Activated CD4-positive, alpha-beta T cell treated with anti-CD3 and anti-CD28 coated beads, Interleukin-2, amount 50 U/mL, for 16 hours (primary cell): ENCODE measurements around the gene ANKS1B.
"Not testable (repeated sequence)": the region's sequence is repeated elsewhere in the genome, so short reads cannot be mapped to it uniquely, and the experiment has no call there.

Experiments
- DNase-seq: peaks from one replicate; pipeline ENCODE4 v3.0.0-alpha.2; 2020

Gene ANKS1B

DNA sequence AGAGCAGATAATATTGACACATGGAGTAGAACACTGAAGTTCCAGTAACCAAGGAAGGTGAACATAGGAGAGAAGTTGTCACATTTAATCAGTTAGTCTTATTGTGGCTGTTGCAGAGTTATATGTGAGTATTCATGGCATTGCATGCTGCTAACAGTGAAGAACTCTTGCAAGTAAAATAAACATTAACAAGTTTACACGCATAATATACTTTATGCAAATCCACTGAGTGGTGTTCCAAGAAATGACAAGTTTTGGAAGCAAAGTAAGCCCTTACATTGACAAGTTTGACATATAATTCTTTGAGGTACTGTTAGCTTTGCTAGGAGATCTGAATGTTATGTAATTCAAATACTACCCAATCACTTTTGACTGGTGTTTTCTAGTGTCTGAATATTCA lies 125.6 kb downstream of the ANKS1B start:
- no peak for DNase-seq

DNA sequence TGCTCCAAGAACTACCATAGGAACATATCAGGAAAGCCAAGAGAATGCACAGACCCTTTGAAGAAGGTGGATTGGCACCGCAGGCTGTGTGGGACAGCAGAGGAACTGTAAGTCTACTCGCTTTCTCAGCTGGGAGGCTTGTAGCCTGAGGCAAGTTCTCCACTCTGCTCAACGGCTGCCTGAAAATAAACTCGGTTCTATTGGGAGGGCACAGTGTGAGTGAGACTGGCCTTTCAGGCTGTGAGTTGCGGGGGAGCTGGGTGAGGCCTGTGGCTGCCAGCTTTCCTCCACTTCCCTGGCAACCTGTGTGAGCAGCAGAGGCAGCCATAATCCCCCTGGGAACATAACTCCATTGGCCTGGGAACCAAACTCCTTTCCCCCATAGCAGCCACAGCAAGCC lies 132.1 kb downstream of the ANKS1B start:
- no peak for DNase-seq

DNA sequence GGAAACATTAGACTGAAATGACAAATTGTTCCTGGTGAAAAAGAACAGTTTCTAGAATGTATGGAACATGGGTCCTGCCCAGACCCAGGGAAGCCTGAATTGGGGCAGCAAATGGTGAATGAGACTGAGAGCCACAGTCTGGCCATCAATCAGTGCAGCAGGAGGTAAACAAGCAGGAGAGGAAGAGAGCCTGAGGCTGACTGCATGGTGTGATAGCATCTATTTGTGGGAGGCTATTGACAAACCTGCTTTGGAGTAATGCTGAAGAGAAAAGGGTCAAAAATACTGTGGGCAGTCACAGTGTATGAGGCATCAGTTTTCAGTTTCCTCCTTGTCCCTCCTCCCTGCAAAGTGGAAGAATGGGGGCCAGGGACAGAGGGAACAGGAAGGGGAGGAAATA lies 136.8 kb downstream of the ANKS1B start:
- no peak for DNase-seq

DNA sequence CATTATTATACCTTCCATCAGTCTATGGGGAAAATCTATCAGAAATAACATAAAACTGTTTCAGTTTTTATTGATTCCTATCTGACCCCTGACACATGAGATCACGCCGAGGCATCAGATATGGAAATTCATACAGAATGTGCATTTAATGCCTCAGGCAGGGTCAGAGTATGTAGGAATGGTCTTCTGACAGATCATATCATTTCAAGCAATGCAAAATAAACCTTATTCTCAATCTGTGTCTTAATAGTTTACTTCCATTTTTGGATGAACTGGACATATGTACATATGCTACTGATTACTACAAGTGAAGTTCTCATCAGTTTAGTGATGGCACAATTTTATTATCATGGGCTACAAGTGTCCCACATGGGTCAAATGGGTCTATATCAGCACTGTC lies 150.0 kb downstream of the ANKS1B start:
- DNase-seq, result no peak

DNA sequence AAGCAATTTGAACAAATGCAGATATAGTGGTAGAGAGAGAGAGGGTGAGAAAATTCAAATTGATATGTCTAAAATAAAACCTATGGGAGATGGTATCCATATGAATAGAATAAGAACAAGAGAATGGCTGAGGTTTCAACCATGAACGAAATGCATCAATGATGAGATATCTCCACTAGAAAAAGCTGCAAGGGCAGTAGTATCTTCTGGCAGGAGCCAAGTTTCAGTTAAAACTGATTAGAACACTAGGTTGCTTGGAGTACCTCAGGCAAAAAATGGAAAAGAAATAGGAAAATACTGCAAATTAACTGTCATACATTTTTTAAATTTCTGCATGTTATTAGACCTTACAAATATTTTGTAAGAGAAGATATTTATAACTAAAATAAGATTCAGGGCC lies 151.3 kb downstream of the ANKS1B start:
- no peak for DNase-seq

DNA sequence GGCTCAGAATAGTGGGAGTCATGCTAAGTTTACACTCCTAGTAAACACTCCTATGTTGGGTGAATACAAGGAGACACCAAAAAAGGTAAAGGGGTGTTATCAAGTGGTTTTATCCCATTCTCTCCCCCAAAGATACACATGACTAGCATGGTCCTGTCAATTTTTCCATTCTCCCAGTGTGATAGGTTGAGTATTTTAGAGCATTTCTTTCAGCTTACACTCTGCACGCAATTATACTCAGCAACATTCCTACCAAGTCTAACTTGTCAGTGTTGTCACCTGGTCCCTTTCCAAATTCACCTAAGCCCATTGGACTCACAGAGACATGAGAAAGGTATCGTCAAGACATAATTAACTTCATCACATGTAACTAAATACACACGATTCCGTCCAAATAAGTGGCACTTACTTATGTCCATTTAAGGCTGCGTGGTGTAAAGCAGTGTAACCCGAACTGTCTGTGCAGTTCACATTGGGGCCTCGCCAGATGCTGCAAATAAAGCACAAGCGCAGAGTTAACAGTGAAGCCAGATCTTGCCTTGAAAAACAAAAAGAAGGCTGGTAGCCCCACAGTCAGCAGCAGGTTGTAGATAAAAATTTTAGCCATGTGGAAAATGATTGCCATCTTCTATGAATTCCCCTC lies 159.7 kb downstream of the ANKS1B start:
- DNase-seq, result no peak

DNA sequence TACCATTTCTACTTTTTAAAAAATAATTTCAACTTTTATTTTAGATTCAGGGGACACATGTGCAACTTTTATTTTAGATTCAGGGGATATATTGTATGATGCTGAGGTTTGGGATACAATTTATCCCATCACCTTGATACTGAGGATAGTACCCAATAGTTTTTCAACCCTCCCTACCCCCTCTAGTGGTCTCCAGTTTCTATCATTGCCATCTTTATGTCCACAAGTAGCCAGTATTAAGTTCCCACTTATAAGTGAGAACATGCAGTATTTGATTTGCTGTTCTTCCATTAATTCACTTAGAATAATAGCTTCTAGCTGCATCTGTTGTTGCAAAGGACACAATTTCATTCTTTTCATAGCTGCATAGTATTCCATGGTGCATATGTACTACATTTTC lies 162.5 kb downstream of the ANKS1B start:
- no peak for DNase-seq

DNA sequence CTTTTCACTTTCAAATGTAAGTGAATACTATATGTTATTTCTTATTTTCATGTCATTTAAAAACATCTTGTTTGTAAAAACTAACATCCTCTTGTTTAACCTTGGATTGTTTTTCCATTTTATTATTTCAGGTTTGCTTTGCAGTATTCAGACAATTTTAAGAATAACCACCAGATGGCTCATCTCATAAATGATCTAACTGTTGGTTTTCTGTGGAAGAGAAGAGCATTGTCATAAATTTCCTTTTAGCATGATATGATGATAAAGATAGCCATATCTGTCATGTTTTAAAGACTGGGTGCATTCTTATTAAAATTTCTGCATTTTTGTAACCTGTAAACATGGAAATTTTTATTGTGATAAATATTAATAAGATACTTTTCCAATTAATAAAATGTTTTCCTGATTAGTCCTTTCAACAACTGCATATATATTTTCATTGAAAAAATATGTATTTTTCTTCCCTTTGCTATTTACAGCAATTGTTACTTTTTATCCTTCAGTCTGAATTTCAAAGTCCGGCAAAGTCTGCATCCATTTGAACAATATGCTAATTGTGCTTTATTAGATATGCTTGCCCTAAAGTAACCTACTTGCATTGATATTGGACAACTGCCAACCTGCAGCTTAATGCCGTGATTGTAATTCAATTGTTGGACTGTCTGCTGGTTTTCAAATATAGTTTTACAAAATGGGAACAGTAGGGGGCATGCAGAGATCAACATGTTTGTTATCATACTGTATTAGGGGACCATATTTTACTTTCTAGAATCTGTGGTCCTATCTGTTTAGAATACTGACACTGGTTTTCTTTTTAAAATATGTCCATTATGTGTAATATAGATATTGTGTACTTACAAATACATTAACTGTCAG lies 173.8 kb downstream of the ANKS1B start:
- DNase-seq, result no peak

DNA sequence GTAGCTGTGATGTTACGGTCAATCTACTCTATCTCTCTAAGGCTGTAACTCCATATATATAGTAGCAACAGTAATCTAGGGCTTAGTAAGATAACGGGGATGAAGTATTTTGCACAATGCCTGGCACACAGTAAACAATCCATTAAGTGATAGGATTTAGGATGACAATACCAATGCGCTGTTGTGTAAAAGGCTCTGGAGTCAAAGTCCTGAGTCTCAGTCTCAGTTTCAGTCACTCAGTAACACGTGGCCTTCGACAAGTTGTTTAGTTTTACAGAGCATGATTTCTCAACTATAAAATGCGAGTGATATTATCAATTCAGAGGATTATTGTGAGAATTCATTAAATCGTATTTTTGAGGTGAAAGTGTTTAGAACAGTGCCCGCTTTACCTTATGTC lies 174.8 kb downstream of the ANKS1B start:
- DNase-seq, result no peak

DNA sequence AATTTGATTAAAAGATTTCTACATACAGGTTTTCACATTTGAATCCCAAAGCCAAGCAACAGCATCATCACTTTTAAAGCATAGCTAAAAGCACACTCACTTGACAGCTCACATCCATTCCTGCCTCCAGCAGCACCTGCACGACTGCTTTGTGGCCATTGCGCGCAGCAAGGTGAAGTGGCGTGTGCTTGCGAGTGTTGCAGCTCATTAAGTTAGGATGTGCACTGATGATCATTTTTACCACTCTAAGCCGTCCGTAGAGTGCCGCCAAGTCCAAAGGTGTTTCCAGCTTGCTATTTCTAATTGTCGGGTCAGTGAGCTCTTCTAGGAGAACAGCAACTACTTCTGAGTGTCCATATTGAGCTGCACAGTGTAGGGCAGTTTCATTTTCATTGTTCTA lies 178.4 kb downstream of the ANKS1B start:
- no peak for DNase-seq

DNA sequence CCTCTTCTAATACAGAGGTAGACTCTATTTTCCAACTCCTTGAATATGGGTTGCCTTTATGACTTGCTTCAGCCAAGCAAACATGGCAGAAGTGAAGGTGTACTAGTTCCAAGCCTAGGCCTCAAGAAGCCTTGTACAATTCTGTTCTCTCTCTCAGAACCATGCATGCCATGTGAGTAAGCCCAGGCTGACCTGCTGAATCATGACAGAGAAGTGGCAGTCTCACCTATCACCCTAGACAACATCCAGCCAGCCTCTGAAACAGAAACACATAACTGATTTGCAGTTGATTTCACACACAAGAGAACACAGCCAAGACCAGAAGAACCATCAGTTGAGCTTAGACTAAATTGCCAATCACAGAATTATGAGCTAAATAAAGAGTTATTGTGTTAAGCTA lies 180.0 kb downstream of the ANKS1B start:
- no peak for DNase-seq

DNA sequence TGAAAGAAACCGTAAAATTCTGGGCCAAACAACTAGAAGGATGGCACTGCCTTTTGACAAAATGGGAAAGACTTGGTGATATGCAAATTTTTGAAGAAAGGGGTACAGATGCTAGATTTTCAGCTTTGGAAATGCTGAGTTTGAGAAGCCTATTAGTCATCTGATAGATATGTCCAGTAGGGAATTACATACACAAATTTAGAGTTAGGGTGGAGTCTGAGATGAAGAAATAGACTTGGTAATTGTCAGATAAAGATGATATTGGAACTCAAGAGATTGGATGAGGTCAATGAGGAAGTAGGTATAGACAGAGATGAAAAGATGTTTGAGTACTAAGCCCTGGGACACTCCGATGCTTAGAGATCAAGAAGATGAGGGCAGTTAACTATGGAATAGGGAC lies 184.1 kb downstream of the ANKS1B start:
- no peak for DNase-seq

DNA sequence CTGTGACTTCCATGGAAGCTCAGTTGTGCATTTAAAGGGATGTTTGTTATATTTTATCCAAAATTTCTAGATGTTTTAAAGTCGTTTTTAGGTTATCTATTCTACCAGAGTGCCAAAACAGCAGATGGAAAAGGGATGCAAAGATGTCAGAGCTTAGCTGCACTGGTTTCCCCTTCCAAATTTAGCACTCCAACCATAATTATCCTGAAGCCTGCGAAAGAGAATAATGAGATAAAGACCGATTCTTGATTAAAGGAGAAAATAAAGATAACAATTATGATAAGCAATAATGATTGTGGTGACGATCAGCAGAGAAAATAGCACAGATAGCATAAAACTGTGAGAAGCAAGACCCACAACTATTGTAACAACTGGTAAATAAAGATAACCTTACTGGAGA lies 186.8 kb downstream of the ANKS1B start:
- not testable (repeated sequence) for DNase-seq

DNA sequence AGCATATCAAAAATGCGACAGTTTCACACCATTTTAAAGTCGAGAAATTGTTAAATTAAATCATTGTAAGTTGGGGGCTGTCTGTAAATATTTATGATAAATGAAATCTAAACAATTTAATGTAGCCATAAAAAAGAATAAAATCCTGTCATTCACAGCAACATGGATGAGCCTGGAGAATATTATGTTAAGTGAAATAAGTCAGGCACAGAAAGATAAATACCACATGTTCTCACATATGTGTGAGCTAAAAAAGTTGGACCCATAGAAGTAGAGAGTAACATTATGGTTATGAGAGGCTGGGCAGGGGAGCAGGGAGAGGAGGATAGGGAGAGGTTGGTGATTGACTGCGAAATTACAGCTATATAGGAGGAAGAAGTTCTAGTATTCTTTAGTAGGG lies 201.3 kb downstream of the ANKS1B start:
- DNase-seq, result no peak

DNA sequence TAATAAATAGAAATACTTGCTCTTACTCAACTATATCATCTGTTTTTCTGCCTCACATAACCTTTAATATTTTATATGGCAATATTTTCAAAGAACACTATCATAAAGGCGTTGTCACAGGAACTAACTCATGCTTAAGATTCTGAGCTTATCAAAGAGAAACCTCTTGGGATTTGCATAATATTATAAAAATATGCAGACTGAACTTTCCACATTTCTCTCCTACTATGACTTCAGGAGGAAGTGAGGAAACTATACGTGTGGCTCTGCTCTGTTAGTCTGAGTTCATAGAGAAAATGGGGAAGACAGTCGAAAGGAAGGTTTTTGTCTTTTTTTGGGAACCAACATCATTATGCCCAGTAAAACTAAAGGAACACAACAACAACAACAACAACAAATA lies 212.5 kb downstream of the ANKS1B start:
- no peak for DNase-seq

DNA sequence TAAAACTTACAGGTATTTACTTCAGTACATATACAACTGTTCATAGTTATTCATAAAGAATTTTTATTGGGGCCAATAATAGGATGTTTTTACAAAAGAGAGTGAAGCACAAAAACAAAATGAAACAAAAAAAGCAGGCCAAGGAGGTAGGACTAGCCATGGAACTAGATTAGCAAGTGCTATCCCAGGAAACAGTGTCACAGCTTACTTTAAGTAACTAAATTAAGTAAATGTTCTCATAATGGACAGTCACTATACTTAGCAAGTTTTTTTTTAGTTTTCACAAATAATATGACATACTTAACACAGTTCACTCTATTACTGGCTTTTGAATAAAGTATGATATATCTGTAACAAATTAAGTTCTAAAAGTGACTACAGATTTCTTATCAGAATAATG lies 213.1 kb downstream of the ANKS1B start:
- no peak for DNase-seq

DNA sequence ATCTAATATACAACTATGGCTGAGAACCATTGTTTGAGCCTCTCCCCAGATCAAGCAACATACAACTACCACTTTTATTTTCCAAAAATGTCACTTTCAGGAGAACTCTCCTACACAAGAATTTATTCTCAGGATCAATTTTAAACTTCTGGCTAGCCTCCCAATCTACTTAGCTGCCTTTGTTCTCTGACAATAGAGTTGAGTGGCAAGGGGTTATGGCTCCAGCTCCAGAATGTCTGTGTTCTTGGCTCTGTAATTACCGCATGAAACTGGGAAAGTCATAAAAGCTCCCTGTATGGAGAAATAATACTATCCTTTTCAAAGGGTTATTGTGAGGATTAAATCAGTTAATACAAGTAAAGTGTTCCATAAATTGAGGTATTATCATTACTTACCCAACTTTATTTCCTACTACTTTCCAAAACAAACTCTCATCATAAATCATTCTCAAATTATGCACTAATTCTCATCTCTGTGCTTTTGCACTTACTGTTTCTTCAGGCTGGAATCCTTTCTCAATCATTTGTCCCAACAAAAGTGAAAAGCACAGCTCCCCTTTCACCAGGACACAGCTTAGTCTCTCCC lies 215.2 kb downstream of the ANKS1B start:
- DNase-seq, result no peak

DNA sequence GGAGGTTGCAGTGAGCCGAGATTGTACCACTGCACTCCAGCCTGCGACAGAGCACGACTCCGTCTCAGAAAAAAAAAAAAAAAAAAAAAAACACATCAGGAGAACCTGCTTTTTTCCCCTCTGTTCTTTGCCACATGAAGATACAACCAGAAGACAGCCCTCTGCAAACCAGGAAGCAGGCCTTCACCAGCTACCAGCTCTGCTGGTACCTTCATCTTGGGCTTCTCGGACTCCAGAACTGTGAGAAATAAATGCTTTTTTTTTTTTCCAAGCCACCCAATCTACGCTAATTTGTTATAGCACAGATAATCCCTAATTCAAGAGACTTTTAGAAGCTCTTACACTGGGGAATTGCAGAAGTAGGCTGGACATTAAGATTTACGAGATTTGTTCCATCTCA lies 216.0 kb downstream of the ANKS1B start:
- DNase-seq, result no peak

DNA sequence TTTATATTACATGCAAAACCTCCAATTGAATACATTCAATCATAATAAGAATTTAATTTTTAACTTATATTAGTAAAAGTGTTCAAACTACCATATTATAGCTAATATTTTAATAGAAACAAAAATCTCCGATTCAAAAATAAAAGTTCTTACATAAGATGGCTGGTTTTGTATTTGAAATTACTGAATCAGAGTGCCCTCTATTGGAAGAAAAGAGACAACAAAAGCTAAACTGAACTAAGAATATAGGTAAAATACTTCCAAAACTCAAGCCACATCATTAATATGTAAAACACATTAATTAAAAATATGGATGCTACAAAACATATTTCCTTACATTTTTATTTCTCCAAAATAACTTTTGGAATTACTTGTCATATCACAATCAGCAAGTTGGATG lies 216.9 kb downstream of the ANKS1B start:
- DNase-seq, result peak; percentile 4

DNA sequence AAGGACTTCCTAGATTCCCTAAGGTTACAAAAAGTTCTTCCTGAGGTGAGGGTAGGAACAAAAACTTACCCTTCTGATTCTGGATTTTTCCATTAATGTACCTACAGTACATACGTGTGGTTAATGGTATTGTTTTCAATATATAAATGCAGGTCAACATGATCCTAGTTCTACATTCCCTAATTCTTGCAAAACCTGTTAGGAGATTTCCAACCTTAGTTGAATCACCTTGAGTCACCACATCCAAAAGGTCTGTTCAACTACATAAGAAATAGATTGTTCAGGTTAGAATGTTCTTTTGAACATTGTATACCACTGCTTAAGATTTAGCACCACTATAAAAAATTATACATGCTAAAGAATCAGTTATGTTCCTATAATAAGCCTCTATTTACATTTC lies 218.3 kb downstream of the ANKS1B start:
- DNase-seq, result no peak

DNA sequence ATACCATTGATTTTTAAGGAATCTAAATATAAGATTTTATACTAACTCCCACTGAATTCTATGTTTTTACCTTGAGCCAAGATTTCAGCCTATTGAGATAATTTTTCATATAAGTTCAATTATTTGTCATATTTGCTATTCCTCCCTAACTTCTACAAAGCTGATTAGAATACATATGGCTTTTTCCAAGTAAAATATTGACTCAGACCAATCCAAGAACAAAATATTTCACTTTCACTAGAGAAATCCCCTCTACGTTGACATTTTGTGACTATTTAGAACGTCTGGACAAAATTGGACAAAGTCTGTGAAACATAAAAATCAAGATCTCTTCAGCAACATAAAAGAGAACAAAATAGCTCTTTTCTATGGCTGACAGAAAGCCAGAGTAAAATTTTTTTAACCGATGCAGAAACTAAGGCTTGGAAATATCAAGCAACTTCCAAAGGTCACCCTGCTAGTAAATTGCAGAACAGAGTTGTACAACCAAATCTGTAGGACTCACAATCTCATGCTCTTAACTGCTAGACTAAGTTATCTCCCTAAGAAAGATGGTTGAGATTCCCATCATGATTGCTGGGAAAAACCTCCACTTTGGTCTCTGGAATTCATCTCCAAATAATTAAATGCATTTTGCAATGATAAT lies 219.1 kb downstream of the ANKS1B start:
- DNase-seq, result no peak

DNA sequence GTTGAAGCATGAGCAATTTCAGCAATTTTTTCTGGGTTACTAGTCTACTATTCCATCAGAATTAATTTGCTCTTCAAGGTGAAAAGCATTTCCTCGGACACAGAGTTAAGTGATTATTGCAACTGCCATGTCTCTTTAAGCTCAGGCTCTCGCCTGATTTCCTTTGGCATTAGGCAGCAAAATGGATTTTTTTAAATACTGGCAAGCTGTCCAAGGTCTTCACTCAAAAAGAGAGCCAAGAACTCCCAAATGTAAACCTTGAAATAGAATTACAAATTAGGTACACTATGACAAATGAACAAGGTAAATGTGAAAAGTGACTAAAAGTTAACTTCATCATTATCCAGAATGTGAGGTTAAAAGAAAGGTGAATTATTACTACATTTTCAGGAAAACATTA lies 225.3 kb downstream of the ANKS1B start:
- no peak for DNase-seq

DNA sequence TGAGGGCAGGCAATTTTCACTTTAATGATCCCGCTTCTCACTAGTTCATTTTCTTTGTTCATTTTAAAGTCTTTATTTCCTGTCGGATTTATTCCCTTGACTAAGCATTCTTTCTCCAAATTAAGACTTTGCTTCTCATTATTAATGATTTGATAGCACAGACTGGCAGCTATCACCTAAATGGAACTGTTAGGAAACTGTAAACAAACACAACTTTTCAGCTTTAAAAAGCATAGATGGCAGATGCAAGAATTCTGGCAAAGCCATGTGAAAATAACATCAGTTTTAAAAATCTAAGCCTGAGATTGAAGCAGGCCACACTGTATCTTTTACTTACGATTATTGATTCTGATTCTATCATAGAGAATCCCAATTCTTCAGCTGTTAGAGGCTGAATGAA lies 225.7 kb downstream of the ANKS1B start:
- no peak for DNase-seq

DNA sequence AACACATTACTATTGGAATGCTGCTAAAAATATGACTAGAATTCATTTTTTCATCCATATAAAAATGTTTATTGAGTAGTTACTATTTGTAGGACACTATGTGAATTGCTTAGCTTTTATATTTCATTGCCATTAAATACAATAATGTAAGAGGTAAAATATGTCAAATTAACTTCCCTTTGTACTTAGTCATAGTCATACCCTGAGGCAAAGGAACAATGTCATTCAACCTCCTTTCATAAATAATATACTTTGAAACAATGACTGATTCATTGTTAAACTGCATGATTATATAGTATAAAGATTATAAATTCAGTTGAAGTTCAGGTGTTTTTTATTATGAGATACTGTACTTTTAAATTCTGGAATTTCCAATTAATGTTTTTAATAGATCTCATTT lies 232.0 kb downstream of the ANKS1B start:
- DNase-seq, result no peak
